GM12891 (cell line): ENCODE results near the gene EPG5.

ENCODE experiments used
- DNase-seq: peaks from one replicate; pipeline ENCODE4 v3.0.0; 2011; ENCODE audit warnings: low spot score; ENCODE audit not compliant: insufficient read length
- FAIRE-seq: peaks from 2 replicates; lab custom pipeline; 2011; peaks lifted over from hg19 to GRCh38; lab: Jason Lieb, UNC
- PAX5 ChIP-seq: IDR thresholded peaks from 2 replicates; pipeline ENCODE4 v1.6.1; 2011; ENCODE audit warnings: low read length, moderate library complexity, mild to moderate bottlenecking; ENCODE audit not compliant: insufficient read depth, severe bottlenecking
- POLR2A ChIP-seq: IDR thresholded peaks from 2 replicates; pipeline ENCODE4 v1.6.1; 2011; ENCODE audit warnings: low read depth, low read length, control low read depth
- POLR2AphosphoS5 ChIP-seq: IDR thresholded peaks from 2 replicates; pipeline ENCODE4 v1.6.1; 2011; ENCODE audit warnings: low read depth, low read length, control low read depth
- POU2F2 ChIP-seq: IDR thresholded peaks from 2 replicates; pipeline ENCODE4 v1.6.1; 2011; ENCODE audit warnings: low read depth, mild to moderate bottlenecking, control low read depth, low read length, moderate library complexity
- SPI1 ChIP-seq: IDR thresholded peaks from 2 replicates; pipeline ENCODE4 v1.6.1; 2011; ENCODE audit warnings: low read depth, low read length, control low read depth
- TAF1 ChIP-seq: IDR thresholded peaks from 2 replicates; pipeline ENCODE4 v1.6.1; 2011; ENCODE audit warnings: low read depth, low read length, control low read depth

The EPG5 gene

GRCh38 chr18:45926085-45926484, 41.0 kb downstream of the EPG5 start:
- FAIRE-seq (no peak), DNase-seq (no peak)
- TF ChIP-seq TAF1 (no peak), POLR2A (no peak), POLR2AphosphoS5 (no peak), SPI1 (no peak), PAX5 (no peak), POU2F2 (no peak)

DNA sequence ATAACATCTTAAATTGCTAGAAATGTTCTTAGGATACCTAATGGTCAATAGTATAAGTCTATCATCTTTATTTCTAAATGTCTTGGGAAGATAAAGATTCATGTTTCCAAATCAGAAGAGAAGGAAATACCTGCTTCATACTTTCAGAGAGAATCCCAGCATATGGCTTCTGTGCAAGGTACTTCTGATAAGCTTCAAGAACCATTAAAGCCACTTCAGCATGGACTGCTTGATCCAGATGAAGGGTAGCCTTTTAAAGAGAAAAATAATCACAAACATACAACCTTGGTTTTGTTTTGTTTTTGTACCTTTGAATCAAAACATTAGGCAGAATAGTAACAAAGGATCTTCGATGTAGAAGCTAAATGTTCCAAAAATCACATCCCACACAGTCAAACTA, 44.0 kb downstream of the EPG5 start:
- FAIRE-seq (no peak), DNase-seq (no peak)
- TF ChIP-seq POLR2A (no peak), POU2F2 (no peak), SPI1 (no peak), TAF1 (no peak), PAX5 (no peak), POLR2AphosphoS5 (no peak)

DNA sequence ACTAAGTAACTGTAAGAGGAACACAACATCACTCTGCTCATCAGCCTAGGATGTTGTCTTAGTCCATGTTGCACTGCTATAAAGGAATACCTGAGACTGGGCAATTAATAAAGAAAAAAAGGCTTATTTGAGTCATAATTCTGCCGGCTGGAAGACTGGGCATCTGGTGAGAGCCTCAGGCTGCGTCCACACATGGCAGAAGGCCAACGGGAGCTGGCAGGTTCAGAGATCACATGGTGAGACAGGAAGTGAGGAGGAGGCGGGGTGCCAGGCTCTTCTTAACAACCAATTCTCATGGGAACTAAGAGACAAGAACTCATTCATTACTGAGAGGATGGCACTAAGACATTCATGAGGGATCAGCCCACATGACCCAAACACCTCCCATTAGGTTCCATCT, 46.8 kb downstream of the EPG5 start:
- no peak for DNase-seq
- no peak for FAIRE-seq
- no peak for TF ChIP-seq SPI1
- TF ChIP-seq POU2F2: no peak
- no peak for TF ChIP-seq POLR2A
- no peak for TF ChIP-seq TAF1
- TF ChIP-seq PAX5: no peak
- TF ChIP-seq POLR2AphosphoS5: no peak

DNA sequence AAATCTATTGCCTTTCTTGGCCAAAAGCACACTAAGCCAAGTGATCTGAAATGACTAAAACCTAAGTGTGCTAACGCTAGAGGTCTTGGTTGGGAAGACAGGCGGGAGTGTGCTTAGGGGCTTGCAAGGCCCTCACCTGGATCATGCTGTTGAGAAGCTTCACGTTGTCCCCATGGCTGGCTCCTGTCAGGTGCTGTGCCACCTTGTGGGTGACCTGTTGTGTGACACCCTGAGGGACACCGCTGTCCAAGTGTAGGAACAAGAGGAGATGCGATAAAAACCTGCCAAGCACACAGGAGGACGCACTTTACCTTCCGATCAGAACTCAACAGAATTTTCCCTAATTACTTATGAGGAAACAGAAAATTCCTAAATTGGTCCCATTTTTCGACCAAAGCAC, 50.8 kb downstream of the EPG5 start:
- no peak for TF ChIP-seq SPI1
- no peak for TF ChIP-seq PAX5
- no peak for TF ChIP-seq POLR2AphosphoS5
- no peak for TF ChIP-seq TAF1
- TF ChIP-seq POU2F2: no peak
- no peak for TF ChIP-seq POLR2A
- FAIRE-seq (no peak), DNase-seq (no peak)

DNA sequence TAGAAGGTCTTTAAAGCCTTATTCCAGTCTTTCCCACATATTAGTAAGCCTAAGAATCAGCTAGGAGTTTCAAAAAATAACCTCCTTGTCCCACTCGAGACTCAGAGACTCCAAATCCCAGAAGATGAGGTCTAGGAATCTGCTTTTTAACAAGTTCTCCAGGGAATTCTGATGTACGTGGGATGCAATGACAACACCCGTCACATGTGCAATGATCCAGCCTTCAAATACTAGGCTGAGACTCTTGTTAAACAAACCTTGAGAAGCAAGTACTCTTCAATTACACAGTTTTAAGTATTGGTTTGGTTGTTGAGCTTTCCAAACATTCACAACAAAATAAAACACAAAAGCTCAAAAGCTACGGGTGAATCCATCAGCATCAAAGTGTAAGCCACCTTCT, 53.9 kb downstream of the EPG5 start:
- TF ChIP-seq POLR2A (no peak), POLR2AphosphoS5 (no peak), POU2F2 (no peak), TAF1 (no peak), SPI1 (no peak), PAX5 (no peak)
- DNase-seq (no peak), FAIRE-seq (no peak)

- no peak for TF ChIP-seq POLR2A
- TF ChIP-seq POLR2AphosphoS5: no peak
- TF ChIP-seq PAX5: no peak
- no peak for TF ChIP-seq TAF1
- no peak for TF ChIP-seq SPI1
- no peak for TF ChIP-seq POU2F2
- FAIRE-seq: peak; percentile 69
These were observed 56.6 kb downstream of the EPG5 start for GRCh38 chr18:45910405-45911023.

DNA sequence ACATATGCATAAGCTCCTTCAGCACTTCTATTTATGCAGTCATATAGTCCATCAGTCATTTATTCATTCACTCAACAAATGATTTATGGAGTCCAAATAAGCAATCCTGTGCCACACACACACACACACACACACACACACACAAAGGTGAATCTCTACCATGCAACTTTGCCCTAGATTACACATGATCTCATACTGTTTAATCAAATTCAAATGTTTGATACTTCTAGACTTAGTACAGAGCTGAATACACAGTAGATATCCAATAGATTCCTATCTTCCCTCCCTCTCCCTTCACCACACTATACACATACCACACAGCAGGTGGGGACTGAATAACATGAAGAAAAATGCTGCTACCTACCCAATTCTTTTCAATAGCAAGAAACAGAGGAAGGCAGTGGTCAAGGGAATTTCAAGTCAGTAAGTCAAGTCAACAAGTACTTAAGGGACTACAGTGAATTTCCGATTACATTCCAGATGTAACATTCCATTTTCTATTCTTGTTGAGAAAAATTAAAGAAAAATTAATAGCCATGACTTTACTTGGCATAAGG, 65.4 kb downstream of the EPG5 start:
- DNase-seq (no peak), FAIRE-seq (no peak)
- TF ChIP-seq POLR2A (no peak), PAX5 (no peak), POU2F2 (no peak), POLR2AphosphoS5 (no peak), SPI1 (no peak)

More at GRCh38 chr18:45910405-45911023, 56.6 kb downstream of the EPG5 start:
- peak; percentile 60 for DNase-seq

- DNase-seq: no peak
- FAIRE-seq: no peak
- no peak for TF ChIP-seq POU2F2
- no peak for TF ChIP-seq PAX5
- TF ChIP-seq POLR2A: no peak
- TF ChIP-seq TAF1: no peak
- no peak for TF ChIP-seq SPI1
- no peak for TF ChIP-seq POLR2AphosphoS5
These were observed 66.5 kb downstream of the EPG5 start for GRCh38 chr18:45900623-45901022.

- TF ChIP-seq SPI1 (no peak), PAX5 (no peak), POLR2AphosphoS5 (no peak)
- DNase-seq (no peak), FAIRE-seq (no peak)
These were observed 70.1 kb downstream of the EPG5 start for GRCh38 chr18:45896991-45897390.

GRCh38 chr18:45896452-45896851, 70.7 kb downstream of the EPG5 start:
- no peak for DNase-seq
- TF ChIP-seq POLR2AphosphoS5 (no peak), PAX5 (no peak), POLR2A (no peak), TAF1 (no peak), SPI1 (no peak), POU2F2 (no peak)
- FAIRE-seq: no peak
